ENCODE measurements around the gene CYP19A1. TPM values are rescaled to one million over a fixed set of nuclear protein-coding genes. Genes with fewer than 3 reads are reported as not detected.

CYP19A1 gene
- total and polyA plus RNA-seq, 10 of the 15 experiments (the other 5 are each of a cell fraction or from before 2014, with no cell fraction given), result 0.08 to 1.8 (median 0.70) TPM

GRCh38 chr15:51253366-51253765 lies 85.0 kb downstream of the CYP19A1 start (continued):
- TF ChIP-seq NKRF (conservative IDR thresholded peaks at IDR 0.05) (no peak), ZSCAN29 (IDR thresholded peaks at IDR 0.05) (no peak), IRF5 (IDR thresholded peaks at IDR 0.05; ENCODE audit: borderline replicate concordance) (no peak), FOXM1 (IDR thresholded peaks at IDR 0.05; ENCODE audit: low read depth, low read length) (no peak), SMC3 (IDR thresholded peaks at IDR 0.05; ENCODE audit: borderline replicate concordance, low read length) (no peak)
- TF ChIP-seq, protein P1, sequence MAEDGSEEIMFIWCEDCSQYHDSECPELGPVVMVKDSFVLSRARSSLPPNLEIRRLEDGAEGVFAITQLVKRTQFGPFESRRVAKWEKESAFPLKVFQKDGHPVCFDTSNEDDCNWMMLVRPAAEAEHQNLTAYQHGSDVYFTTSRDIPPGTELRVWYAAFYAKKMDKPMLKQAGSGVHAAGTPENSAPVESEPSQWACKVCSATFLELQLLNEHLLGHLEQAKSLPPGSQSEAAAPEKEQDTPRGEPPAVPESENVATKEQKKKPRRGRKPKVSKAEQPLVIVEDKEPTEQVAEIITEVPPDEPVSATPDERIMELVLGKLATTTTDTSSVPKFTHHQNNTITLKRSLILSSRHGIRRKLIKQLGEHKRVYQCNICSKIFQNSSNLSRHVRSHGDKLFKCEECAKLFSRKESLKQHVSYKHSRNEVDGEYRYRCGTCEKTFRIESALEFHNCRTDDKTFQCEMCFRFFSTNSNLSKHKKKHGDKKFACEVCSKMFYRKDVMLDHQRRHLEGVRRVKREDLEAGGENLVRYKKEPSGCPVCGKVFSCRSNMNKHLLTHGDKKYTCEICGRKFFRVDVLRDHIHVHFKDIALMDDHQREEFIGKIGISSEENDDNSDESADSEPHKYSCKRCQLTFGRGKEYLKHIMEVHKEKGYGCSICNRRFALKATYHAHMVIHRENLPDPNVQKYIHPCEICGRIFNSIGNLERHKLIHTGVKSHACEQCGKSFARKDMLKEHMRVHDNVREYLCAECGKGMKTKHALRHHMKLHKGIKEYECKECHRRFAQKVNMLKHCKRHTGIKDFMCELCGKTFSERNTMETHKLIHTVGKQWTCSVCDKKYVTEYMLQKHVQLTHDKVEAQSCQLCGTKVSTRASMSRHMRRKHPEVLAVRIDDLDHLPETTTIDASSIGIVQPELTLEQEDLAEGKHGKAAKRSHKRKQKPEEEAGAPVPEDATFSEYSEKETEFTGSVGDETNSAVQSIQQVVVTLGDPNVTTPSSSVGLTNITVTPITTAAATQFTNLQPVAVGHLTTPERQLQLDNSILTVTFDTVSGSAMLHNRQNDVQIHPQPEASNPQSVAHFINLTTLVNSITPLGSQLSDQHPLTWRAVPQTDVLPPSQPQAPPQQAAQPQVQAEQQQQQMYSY (CRISPR knock-in tag; IDR thresholded peaks at IDR 0.05), result no peak
